ENCODE data around the gene POU6F1. TPM values are rescaled to one million over a fixed set of nuclear protein-coding genes. Genes with fewer than 3 reads are reported as not detected.
"Not testable (repeated sequence)": the region's sequence is repeated elsewhere in the genome, so short reads cannot be mapped to it uniquely, and the experiment has no call there.

Gene POU6F1
- total and polyA plus RNA-seq, 12 donors, result 4.1 to 13.9 (median 7.8) TPM

DNA sequence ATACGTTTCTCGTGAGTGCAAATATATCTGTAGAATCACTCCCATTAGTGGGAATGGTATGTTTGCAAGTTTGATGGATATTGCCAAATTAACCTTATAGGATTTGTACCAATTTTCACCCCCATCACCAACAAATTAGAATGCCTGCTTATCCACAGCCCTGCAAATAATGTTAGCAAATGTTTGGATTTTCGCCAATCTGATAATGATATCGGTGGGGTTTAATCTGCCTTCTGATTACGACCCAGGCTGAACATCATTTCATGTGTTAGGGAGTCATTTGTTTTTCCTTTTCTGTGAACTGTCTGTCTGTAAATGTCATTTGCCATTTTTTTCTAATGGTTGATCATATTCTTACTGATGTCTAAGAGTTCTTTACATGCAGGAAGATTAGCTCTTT lies 16.7 kb upstream of the POU6F1 start:
- DNase-seq (no peak), ATAC-seq (no peak)
- Histone ChIP-seq H3K27me3 (no peaks in the 10 kb centered on the region), H3K9me3 (no peaks in the 10 kb centered on the region), H3K4me1 (peaks cover 0 to 8% (median 5%) of the 10 kb centered on the region in 9 donors), H3K36me3 (no peaks in the 10 kb centered on the region), H3K27ac (no peak overlapping the region), H3K4me3 (no peak overlapping the region)
- intact Hi-C loops (cut with DNase I), result loop anchor here in 3 of 10 donors (10.0 kb wide), 1 partner anchor 150 kb away; the partner anchor contains the start of gene CSRNP2 (in 3 of the 3)
- WGBS, 2 donors, result 55% methylated on average over 5 of the region's 5 CpGs
- TF ChIP-seq CTCF (IDR thresholded peaks at IDR 0.05), result no peak

DNA sequence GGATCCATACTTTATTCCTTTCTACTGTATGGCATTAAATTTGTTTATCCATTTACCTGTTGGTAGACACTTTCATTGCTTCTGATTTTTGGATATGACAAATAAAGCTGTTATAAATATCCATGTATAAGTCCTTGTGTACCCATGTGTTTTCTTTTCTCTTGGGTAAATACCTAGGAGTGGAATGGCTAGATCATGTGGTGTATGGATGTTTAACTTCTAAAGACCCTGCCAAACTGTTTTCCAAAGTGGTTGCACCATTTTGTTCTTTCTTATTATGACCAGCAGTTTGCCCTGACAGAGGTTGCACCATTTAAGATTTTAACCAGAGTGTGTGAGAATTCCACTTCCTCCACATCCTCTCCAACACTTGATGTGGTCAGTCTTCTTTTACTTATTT lies 14.8 kb upstream of the POU6F1 start:
- Histone ChIP-seq H3K27ac (no peak overlapping the region), H3K9me3 (no peaks in the 10 kb centered on the region), H3K36me3 (no peaks in the 10 kb centered on the region), H3K27me3 (no peaks in the 10 kb centered on the region), H3K4me3 (no peak overlapping the region), H3K4me1 (no peaks in the 10 kb centered on the region)
- TF ChIP-seq CTCF (IDR thresholded peaks at IDR 0.05), result no peak
- DNase-seq, result no peak
- ATAC-seq, result no peak
- intact Hi-C loops (cut with DNase I), result loop anchor here in 3 of 10 donors (10.0 kb wide), 1 partner anchor 148 kb away; the partner anchor contains the start of gene CSRNP2 (in 3 of the 3)

GRCh38 chr12:51229116-51229809 lies 11.4 kb upstream of the POU6F1 start:
- ATAC-seq, result no peak
- intact Hi-C loops (cut with DNase I), result no loop called here
- no peak overlapping the region for H3K27ac ChIP-seq

DNA sequence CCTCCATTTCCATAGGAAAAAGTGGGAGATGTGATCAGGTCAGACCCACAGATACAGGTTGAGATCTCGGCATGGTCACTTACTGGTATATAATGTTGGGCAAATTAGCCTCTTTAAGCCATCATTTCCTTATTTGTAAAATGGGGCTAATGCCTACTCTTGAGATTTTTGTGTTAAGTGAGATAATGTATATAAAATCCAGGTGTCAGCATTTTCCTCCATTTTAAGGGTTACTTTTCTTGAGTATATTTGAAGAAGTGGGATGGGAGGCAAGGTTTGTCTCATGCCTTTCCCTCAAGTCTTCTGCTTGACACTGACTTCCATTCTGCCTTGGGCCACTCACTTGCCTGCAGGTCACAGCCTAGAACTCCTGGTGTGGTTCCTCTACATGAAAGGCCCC lies 10.1 kb upstream of the POU6F1 start:
- H3K27me3 ChIP-seq, result no peaks in the 10 kb centered on the region
- no peak for TF ChIP-seq CTCF (IDR thresholded peaks at IDR 0.05)
- 92 to 100% methylated on average over 1 of the region's 1 CpG for WGBS, 2 donors
- intact Hi-C loops (cut with DNase I), result no loop called here
- H3K4me3 ChIP-seq, result no peak overlapping the region
- no peaks in the 10 kb centered on the region for H3K36me3 ChIP-seq
- DNase-seq, result no peak
- H3K4me1 ChIP-seq, result no peaks in the 10 kb centered on the region
- no peak overlapping the region for H3K27ac ChIP-seq
- no peaks in the 10 kb centered on the region for H3K9me3 ChIP-seq
- no peak for ATAC-seq

More at GRCh38 chr12:51229116-51229809, 11.4 kb upstream of the POU6F1 start:
- 96 to 97% methylated on average over 7 of the region's 7 CpGs for WGBS, 2 donors
- DNase-seq, result no peak
- Histone ChIP-seq H3K36me3 (no peaks in the 10 kb centered on the region), H3K27me3 (no peaks in the 10 kb centered on the region), H3K4me1 (no peaks in the 10 kb centered on the region), H3K4me3 (no peak overlapping the region), H3K9me3 (no peaks in the 10 kb centered on the region)
- no peak for TF ChIP-seq CTCF (IDR thresholded peaks at IDR 0.05)

GRCh38 chr12:51227112-51227511 lies 9.2 kb upstream of the POU6F1 start:
- not testable (repeated sequence) for DNase-seq, ATAC-seq

More at GRCh38 chr12:51227112-51227511, 9.2 kb upstream of the POU6F1 start:
- WGBS, 2 donors, result 85 to 89% methylated on average over 5 of the region's 5 CpGs
- H3K27me3 ChIP-seq; H3K36me3 ChIP-seq; H3K9me3 ChIP-seq; H3K4me3 ChIP-seq; H3K4me1 ChIP-seq; intact Hi-C loops (cut with DNase I); H3K27ac ChIP-seq: not testable (repeated sequence)

All from heart right ventricle (tissue), 16 donors.